RKO (cell line): ENCODE data around the gene FAHD1.
"Not testable (repeated sequence)": the region's sequence is repeated elsewhere in the genome, so short reads cannot be mapped to it uniquely, and the experiment has no call there.

Experiments used
- DNase-seq: peaks from one replicate; pipeline ENCODE4 v3.0.0-alpha.2; 2016; ENCODE audit warnings: low spot score

Gene FAHD1

DNA sequence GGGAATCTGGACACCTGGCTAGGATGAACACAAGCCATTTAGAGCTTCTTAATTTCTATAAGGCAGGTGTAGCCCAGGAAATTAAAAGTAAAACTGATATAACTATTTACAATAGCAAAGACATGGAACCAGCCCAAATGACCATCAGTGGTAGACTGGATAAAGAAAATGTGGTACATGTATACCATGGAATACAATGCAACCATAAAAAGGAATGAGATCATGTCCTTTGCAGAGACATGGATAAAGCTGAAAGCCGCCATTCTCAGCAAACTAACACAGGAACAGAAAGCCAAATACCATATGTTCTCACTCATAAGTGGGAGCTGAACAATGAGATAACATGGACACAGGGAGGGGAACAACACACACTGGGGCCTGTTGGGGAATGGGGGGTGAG is 19.4 kb downstream of the FAHD1 start:
- no peak for DNase-seq

DNA sequence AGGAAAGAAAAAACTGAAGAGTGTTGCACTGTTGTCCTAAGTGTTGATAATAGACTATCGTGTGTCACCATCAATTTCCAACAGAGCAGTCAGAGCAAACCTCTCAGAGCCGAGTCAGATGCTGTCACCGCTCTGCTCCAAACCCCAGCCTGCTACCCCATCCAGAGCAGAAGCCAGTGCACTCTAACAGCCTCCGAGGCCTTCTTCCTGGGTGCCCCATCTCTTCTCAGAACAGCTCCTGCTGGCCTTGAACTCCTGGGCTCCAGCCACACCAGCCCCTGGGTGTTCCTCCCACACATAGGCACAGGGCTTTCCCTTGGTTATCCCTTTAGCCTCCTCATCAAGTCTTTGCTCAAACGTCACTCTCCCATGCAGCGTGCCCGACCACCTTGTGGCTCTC is 24.0 kb downstream of the FAHD1 start:
- DNase-seq: no peak

DNA sequence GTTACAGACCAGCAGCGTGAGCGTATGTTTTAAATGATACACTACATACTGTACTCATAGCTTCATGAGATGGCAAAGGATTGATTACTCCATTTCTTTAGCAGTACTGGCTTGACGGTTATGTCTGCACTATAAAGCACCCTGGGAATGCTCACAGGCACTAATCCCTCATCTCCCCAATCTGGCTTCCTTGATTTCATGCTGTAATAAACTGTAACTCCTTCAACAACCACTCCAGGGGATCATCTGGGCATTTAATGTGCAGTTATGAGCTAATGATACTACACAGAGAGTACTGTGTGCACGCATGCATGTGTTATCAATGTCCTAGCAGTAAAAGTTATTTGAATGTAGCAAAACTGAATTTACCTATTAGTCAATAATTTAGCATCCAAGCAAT is 24.8 kb downstream of the FAHD1 start:
- DNase-seq: no peak

DNA sequence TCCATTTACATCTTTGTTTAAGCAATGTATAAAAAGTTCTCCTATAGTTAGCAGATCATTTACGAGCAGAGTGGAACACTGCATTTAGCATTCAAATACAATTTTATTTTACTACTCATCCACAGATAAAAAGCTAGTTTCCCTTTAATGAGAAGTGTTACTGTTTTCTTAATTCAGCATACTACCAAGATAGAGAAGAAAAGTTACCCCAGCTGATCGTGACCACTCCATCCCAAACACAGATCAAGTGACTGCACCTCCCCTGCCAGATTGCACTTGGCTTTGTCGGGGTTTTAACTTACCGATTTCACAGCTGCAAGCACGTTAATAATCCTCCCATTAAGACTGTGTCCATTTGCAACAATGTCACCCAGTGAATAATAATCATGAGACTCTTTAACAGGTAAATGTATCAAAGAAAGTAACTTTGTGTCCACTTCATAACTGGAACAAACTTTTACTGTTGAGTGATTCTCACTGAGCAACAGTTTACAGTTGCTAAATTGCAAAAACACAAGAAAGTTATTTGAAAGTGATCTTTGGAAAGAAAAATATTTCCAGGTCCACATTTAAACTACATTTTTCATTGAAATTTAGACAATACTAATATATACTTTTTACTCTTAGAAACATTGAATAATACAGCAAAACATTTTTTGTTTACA is 30.6 kb downstream of the FAHD1 start:
- DNase-seq: no peak

DNA sequence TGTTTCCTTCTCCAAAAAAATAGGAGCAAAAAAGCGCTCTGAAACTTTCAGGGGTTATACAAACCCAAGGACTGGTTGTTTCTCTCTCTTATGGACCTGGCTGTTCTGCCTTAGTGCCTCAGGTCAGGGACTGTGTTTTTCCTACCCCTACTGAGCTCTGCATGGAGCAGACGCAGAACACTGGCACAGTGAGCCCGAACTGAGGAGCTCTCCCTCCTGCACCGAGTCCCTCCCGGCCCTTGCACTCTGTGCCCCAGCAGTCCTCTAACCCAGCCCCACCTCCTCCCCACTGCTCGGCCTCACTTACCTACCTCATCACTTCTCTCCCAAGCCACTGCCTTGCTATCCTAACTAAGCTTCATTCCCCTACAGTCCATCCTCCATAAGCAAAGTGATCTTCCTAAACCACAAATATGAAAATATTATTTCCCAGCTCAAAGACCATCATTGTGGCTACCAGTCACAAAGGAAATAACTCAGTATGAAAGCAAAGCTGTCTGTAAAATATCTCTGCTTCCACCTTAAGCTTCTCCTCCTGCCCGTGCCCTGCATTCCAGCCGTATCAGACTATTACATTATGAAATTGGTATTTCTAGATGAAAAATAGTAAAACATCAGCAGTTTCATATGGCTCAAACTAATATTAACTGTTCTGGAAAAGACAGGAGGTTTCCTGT is 31.3 kb downstream of the FAHD1 start:
- no peak for DNase-seq

DNA sequence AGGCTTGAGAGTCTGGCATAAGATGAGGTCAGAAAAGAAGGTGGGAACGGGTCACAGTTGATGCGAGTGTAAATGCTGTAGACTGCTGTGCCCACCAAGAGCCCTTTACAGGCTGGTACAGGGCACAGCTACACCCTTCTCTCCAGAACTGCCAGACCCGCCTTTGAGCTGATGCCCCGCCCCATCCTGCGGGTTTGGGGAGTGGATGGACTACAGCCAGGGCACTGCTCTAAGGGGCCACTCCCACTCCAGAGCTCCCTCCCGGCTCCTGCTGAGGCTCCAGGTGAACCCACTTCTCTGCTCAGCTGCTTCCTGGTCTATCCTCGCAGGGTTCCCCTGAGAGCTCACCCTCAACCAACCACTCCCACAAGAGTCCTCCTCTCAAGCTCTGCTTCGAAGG is 32.6 kb downstream of the FAHD1 start:
- no peak for DNase-seq

DNA sequence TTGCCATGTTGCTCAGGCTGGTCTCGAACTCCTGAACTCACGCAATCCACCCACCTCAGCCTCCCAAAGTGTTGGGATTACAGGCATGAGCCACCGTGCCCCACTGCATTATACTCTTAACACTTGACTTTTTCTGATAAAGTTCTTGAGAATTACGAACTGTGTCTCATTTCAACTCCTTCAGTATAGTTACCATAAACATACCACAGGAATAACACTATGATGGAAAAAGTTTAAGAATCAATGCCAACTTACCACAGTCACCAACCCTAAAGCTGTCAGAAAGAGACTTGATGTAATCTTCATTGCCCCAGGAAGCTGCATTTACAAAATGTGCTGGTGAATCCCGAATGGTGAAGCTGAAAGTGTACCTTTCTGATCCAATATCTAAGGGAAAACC is 34.7 kb downstream of the FAHD1 start:
- DNase-seq: no peak

DNA sequence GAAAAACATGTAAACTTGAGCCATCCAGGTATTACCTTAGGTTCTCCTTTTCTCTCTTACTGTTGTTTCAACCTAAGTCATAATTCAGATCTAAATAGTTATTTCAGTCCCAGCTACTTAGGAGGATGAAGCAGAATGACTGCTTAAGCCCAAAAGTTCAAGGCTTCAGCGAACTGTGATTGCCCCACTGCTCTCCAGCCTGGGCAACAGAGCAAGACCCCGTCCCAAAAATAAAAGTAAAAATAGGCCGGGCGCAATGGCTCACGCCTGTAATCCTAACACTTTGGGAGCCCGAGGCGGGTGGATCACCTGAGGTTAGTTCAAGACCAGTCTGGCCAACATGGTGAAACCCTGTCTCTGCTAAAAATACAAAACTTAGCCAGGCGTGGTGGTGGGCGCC is 35.4 kb downstream of the FAHD1 start:
- DNase-seq: no peak

DNA sequence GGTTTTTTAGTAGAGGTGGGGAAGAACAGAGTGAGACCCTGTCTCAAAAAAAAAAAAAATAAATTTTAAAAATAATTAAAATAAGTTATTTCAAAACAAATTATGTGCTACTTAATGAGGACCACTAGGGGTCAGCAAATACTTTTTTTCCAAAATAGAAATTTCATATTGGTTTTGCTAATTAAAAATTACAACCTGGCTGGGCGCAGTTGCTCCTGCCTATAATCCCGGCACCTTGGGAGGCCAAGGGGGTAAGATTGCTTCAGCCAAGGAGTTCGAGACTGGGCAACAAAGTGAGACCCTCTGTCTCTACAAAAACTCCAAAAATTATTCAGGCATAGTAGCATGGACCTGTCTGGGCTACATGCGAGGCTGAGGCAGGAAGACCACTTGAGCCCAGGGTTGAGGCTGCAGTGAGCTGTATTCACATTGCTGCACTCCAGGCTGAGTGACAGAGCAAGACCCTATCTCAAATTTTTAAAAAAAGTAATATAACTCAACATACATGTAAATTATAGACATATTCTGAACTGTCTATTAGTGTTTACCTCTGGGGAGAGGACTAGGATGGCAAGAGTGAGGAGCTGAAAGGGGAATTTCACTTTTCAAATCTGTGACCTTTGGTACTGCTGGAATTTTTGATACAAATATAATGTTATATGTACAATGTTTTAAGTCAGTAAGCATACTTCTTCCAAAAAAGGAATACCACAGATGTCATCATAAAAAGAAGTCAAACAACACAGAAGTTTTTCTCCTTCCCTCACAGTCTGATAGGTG is 36.9 kb downstream of the FAHD1 start:
- DNase-seq: peak; percentile 51

DNA sequence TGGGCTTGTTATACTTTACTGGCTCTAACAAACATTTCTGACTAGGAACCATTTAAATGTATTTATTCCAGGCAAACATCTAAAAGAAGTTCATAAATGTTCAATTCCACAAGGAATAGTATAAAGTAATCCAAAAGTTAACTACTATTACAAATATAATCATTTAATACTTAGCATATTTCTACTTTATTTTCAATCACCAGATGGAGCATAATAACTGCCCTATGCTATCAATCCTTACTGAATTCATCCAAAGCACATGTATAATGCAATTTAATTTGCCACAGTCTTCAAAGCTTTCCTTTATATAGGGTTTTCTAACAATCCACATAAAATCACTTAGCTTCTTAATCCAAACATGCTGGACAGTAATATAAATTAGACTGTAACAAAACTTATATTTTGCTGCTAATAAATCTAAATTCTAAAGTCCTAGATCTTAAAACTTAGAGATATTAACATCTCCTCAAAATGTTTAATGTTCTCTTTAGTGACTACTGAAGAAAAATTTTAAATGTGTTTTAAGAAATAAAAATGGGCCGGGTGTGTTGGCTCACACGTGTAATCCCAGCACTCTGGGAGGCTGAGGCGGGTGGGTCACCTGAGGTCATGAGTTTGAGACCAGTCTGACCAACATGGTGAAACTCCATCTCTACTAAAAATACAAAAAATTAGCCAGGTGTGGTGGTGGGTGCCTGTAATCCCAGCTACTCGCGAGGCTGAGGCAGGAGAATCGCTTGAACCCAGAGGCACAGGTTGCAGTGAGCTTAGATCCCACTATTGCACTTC is 39.1 kb downstream of the FAHD1 start:
- no peak for DNase-seq

DNA sequence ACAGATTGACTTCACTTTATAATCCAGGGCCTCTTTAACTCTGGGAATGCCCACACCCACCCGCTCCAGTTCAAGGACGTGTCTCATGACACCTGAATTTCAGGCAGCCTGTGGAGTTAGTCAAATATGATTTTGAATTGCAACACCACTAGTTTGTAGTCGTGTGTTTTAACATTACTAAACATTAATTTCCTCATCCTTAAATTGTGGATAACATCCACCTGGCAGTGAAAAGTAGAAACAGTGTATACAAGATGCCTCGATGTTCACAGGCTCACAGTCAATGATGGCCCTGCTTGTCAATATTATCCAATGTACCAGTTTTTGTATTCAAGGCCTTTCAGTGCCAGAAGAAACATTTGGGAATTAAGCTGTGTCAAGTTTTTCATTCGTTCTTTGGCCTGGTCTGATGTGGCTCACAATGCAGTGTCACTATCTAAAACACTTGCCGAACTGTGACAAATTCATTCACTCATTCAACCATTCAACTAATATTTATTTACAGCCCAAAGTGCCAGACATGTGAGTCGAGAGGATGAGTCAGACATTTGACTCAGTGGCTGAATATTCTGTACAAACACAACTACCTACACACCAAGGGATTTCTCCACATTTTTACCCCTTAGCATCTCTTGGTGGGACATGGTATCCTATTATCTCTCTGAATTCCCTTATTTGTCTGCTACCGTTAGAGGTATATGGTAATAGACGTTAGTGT is 43.5 kb downstream of the FAHD1 start:
- peak; percentile 93 for DNase-seq

DNA sequence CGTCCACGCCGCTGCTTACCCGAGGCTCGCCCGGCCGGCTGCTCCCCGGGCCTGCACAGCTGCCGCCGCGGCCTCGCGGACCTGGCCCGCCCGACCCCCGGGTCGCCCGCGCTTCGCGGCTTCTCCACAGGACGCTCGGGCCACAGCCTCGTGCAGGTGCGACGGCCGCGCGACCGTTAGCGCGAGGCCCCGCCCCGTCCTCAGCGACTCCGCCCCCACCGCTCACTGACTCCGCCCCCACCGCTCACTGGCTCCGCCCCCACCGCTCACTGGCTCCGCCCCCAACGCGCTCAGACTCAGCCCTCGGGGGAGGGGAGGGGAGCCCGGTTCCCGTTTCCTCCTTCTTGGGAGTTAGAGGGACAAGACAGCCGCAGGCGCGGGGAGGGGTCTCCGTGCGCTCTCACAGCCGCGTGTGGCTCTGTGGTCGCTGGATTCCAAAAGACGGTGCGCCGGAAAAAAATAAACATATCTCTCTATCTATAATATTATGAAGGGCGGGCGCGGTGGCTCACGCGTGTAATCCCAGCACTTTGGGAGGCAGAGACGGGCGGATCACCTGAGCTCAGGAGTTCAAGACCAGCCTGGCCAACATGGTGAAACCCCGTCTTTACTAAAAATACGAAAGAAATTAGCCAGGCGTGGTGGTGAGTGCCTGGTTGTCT is 45.1 kb downstream of the FAHD1 start, which contains the start of gene MEIOB:
MEIOB (minus strand) TSS at position 191 of the 662 bp plus-strand sequence. CDS start 3,989 bp downstream, outside the sequence.
- no peak for DNase-seq

DNA sequence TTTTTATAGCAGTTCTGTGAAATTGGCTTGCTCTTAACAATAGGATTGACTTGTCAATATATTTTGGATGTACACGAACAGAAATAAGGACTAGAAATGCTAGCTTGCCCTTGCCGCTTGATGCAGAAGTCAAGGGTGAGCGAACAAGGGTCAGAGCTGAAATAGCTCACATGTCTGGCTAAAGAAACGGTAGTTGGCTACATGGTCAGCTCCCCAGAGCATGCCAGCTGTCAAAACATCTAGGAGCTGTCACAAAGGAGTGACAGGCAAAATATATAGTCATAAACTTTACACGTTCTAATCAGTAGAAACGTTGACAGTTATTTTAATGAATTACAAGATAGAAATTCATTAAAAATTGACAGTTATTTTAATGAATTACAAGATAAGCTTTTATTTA is 47.8 kb downstream of the FAHD1 start:
- DNase-seq: no peak

DNA sequence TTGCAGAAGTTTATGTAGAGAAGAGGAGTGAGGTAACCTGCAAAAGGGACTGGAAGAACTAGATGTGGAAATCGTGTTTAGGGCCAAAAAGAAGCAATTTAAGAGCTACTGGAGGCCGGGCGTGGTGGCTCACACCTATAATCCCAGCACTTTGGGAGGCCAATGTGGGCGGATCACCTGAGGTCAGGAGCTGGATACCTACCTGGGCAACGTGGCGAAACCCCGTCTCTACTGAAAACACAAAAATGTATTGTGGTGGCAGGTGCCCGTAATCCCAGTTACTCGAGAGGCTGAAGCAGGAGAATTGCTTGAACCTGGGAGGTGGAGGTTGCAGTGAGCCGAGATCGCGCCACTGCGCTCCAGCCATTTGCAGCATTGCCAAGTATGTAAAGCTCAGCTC is 49.1 kb downstream of the FAHD1 start:
- not testable (repeated sequence) for DNase-seq

DNA sequence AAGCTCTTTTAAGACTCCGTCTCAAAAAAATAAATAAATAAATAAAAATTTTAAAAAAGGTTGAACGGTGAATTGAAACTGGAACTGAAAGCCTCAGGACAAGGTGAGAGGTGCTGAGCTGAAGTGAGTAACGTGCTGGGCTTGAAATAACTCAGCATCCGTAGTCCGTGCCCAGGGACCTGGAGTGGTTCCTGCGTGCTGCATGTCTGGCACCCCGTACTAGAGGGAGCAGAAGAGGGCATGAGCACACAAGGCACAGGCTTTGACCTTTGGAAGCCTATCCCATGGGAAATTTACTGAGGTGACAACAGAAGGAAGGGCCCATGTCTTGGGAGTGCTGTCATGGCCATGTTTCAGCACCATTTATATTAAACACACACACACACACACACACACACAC is 49.5 kb downstream of the FAHD1 start:
- no peak for DNase-seq

DNA sequence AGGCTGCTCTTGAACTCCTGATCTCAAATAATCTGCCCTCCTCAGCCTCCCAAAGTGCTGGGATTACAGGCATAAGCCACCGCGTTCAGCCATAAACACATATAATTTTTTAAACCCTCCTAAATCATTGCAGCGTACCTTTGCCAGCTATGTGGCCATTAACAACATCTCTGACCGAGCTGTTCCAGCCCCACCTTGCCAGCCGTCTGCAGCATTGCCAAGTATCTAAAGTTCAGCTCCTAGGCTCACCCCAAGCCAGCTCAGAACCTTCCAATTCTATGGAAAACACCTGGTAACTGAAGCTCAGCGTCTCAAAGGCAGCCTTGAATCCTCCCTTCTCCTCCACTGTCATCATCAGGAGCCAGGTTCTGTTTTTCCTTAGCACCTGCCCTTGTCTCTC is 50.1 kb downstream of the FAHD1 start:
- no peak for DNase-seq

DNA sequence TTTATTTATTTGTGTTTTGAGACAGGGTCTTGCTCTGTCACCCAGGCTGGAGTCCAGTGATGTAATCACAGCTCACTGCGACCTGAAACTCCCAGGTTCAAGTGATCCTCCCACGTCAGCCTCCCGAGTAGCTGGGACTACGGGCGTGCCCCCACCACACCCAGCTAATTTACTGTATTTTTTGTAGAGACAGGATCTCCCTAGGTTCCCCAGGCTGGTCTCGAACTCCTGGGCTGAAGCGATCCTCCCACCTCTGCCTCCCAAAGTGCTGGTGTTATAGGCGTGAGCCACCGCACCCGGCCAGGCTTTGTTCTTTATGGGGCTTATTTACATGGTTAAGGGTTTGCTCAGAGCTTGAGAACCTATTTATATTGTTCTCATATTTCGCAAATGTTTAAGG is 50.8 kb downstream of the FAHD1 start:
- no peak for DNase-seq

DNA sequence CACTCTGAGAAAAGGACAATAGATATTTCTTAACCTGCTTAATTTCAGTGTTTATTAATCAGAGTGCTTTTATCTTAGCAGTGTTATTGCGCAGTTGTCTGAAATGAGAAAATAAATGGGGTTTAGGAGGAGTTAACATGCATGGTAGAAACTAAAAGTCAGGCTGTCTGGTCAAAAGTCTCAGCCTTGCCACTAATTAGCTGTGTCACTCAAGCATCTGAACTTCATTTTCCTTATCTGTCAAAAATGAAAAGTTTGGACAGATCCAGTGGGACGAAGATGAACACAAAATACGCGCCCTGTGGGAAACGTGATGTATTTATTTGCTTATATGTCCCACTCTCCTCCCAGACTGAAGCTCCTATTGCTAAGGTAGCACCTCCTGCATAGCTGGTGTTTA is 51.2 kb downstream of the FAHD1 start:
- DNase-seq: no peak
